GM19468 (cell line): ENCODE results near the gene GYPE.
"Not testable (repeated sequence)": the region's sequence is repeated elsewhere in the genome, so short reads cannot be mapped to it uniquely, and the experiment has no call there.

Experiments
- ATAC-seq: cut with Tn5 transposase; IDR thresholded peaks from one replicate; pipeline ENCODE4 v1.9.1; 2021; ENCODE audit warnings: mild to moderate bottlenecking, moderate library complexity, moderate number of reproducible peaks; ENCODE audit not compliant: unreplicated experiment; ENCODE audit errors: extremely low read depth

The GYPE gene

DNA sequence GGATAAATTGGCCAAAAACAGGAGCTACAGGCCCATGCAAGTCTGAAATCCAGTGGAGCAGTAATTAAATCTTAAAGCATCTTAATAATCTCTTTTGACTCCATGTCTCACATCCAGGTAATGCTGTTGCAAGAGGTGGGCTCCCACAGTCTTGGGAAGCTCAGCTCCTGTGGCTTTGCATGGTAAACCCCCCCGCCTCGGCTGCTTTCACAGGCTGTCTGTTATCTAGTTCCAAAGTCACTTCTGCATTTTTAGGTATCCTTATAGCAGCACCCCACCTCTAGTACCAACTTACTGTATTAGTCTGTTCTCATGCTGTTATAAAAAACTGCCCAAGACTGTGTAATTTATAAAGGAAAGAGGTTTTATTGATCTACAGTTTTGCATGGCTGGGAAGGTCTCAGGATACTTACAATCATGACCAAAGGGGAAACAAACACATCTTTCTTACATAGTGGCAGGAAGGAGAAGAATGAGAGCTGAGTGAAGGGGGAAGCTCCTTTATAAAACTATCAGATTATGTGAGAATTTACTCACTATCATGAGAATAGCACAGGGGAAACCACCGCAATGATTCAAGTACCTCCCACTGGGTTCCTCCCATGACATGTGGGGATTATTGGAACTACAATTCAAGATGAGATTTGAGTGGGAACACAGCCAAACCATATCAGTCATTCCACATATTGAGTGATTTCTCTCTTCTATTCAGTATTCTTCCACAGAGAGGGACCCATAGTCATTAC lies 34.7 kb downstream of the GYPE start:
- ATAC-seq = not testable (repeated sequence)

DNA sequence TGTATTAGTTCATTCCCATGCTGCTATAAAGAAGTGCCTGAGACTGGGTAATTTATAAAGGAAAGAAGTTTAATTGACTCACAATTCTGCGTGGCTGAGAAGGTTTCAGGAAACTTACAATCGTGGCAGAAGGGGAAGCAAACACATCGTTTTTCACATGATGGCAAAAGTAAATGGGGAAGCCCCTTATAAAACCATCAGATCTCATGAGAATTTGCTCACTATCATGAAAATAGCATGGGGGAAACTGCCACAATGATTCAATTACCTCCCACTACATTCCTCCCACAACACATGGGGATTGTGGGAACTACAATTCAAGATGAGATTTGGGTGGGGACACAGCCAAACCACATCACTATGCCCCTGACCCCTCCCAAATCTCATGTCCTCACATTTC lies 35.4 kb downstream of the GYPE start:
- ATAC-seq = not testable (repeated sequence)

DNA sequence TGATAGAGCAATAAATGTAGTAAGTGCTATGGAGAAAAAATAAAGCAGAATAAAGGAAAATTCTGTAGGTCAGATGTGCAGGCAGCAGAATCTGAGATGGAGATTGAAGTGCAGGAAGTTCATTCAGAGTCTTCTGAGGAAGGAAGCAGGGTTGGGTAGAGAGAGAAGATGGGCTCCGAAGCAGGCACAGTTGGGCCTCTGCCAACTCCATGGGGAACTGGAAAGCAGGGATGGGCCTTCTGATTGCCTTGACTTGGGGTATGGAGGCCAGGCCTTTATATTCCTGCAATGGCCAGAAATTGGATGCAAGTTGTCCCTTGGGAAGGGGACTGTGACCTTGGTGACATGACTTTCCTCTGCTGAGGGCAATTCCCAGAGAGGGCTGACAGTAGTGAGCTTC lies 42.6 kb downstream of the GYPE start:
- ATAC-seq = not testable (repeated sequence)

DNA sequence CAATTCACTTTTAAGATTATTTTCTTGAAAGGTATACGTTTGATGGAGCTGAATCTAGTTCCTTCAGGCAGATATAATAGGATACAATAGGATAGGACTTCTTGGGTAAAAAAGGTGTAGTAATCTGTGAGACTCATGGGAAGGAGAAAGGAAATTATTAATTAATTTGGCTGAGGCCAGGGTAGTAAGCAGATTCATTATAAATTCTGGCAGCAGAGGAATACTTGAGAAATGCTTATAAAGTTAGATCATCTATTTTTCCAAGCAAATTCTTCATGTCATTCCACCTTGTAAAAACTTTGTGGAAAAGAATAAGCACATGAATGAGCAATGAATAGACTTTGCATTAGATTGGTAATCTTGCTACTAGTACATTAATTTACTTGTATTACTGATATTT lies 46.9 kb downstream of the GYPE start:
- ATAC-seq = no peak

DNA sequence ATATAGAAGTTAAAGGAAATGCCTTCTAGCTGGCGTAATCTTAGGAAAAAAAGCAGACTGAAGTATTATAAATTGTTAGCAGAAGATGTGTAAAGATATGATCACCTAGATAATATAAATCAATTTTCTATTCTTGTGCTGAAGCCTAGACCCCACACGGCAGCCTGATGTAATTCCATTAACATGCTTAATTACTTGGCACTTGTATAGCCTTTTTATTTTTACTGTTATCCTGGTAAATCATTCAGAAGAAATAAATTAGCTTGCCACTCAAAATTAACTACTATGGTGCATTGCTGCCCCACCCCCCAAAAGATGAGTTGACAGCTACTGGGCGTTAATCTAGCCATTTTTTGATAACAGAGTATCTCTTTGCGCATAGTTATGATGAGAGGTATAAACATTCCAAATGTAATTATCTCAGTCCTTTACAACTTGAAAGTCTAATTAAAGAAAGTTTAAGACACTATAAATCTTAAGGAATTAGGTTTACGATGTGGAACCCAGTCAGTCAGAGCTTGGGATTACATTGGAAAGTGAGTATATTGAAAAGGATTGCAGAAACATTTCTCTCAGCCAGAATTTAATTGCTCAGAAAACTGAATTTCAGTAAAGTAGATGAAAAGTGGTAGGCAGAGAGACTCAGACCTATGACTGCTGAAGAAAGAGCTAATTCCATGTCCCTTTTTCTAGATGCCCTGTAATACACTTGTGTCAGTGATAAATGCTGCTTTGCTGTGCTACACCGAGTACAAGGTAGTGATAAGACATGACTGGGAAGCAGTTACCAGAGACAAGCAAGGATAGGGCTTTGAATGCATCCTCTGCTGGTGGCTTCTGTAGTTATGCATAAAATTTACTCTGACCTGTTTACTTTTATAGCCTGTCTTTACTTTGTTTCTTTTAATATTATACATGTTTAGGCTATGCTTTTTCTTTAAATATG lies 47.7 kb downstream of the GYPE start:
- ATAC-seq = not testable (repeated sequence)

DNA sequence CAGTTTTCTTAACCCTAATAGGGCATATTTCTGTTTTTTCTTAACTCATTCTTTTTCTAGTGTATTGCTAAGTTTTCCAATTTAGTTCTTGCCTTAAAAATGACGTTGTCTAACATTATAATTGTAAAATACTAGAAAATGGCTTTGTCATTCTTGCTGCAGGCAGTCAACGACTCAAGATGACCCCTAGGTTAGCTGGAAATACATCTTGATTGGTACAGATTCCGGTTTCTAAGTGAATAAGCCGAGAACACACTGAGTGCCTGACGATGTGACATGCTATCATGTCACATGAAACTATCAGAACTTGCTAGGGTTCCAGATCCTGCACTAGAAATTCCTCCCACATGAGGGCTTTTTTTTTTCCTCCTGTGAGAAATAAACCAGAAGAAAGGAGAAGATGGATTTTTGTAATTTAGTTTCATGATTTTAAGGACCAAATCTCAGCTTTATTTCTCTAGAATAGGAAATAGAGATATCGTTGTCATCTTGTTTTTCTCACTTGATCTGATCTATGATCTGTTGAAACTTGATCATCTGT lies 49.3 kb downstream of the GYPE start:
- ATAC-seq = not testable (repeated sequence)

DNA sequence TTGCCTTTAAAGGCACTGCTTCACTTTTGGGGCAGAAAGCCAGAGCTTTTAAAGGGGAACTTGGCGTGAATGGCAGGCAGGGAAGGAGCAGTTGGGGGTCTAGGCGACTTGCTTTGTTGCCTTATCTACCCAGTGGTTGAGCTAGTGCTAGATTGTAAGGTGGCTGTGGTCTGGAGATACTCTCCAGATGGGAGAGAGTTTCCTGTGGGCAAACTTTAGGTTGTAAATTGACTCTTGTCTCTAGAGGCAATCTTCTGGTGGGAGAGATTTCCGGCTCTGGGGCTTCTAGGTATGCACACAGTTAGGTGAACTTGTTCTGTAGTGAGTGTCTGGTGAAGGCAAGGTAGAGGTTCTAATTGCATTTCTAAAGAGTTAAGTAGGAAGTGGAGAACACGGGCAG lies 50.7 kb downstream of the GYPE start:
- not testable (repeated sequence) for ATAC-seq

DNA sequence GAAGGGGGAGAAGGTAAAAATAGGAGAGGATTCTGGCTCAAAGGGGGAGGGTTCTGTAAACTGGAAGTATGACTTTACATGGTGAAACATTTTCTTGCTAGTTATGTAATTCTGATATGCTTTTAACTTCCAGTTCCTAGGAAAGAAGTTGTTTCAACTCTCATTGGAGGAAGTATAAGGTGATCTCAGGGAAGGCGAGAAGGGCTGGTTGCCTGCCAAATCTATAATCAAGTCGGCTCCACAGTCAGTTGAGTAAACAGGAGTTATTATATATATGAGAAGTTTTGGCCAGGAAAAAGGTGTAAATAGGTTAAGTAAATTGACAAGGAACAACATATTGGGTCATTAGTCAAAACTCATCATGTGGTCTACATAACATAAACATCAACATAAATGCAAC lies 56.1 kb downstream of the GYPE start:
- ATAC-seq = not testable (repeated sequence)

DNA sequence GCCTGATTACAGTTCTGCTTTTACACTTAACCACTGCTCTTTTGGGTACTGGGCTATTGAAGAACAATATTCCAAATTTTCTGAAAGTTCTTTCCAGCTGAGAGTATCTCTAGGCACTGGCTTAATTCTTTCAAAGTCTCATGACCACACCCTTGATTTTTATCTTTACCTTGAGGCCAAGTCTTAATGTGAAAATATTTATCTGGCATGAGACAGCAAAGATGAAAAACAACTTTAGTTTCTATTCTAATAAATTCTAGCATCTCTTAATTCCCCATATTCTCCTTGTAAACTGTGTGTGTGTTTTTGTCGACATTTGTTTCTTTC lies 61.9 kb downstream of the GYPE start:
- ATAC-seq = not testable (repeated sequence)

DNA sequence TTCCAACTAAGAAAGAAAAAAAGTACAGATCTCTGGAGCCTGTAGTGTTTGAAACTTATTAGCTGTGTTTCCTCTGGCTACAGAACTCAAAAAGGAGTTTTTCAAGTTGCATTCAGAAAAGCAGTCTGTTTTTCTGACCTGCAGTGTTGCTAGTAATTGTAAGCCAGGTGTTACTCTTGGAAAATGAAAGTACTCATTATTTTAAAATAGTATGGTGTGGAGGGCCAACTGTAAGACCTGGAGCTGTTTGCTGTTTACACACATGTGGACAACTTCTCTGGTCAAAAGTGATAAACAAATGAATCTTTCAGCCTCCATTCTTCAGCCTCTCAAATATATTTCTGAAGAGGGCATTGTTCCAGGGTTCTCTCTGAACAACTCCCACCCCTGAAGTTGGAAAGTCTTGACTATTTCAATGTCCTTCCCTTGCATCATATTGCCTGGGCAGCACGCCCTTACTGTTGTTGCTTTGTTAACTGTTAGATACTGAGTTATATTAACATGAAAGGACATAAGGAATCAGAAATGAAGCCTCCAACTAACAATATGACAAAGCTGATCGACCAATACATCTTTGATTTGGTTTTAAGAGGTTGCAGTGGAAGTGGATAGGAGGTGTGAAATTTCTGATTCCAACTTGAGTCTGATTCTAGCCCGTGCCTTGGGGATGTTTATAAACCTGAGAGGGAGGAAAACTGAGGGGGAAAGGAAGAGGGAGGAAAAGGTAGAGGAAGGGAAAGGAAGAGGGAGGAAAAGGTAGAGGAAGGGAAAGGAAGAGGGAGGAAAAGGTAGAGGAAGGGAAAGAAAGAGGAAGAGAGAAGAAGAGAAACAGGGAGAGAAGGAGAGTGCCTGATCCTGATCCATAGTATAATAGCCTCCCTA lies 62.5 kb downstream of the GYPE start:
- ATAC-seq = not testable (repeated sequence)

DNA sequence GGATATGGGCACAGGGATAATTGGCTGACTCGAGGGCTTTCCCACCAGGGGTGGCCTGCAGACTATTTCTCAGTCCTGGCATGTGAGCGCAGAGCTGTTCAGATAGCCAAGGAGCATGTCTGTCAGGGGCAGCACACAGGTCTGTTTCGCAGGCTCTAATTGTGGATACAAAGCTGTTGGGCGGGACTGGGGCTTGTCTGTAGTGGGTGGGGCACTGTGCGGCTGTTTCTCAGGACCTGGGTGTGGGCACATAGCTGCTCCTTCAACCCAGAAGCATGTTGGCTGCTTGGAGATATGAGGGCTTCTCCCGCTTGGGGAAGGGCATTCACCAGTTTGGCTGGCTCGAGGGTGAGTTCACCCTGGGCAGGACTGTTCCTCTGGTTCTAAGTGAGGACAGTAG lies 65.9 kb downstream of the GYPE start:
- not testable (repeated sequence) for ATAC-seq

DNA sequence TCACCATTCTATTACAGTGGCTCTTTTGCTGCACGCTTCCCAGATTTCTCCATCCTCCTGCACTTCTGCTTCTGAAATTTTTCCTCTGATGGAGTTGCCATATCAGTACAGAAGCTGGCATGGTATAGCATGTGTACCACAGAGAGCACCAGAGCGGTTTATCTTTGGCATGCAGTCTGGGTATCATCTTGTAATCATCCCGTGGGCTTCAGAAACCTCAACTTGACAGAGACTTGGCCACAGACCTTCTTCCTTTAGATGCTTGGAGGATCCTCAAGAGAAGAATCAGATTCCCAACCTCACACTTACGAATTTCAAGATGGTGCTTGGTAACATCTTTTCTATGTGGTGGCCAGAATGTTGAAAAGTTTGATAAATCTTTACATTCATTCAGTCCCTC lies 71.2 kb downstream of the GYPE start:
- ATAC-seq = not testable (repeated sequence)

DNA sequence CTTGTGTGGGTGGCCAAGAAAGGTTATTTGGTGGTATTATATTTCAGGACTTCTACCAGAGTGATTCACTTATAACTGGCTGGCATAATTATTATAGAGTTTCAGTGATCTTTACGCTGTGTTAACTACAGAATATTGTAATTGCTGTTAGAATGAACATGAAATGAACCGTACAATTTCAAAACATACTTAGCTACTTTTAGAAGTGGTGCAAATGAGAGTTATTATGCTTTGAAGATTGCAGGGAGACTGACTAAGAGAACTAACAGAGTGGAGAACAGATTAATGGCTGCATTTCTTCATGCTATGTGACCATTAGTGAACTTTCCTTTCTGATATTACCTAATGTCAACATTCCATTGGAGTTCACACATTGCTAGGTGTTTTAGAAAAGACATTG lies 71.7 kb downstream of the GYPE start:
- not testable (repeated sequence) for ATAC-seq

DNA sequence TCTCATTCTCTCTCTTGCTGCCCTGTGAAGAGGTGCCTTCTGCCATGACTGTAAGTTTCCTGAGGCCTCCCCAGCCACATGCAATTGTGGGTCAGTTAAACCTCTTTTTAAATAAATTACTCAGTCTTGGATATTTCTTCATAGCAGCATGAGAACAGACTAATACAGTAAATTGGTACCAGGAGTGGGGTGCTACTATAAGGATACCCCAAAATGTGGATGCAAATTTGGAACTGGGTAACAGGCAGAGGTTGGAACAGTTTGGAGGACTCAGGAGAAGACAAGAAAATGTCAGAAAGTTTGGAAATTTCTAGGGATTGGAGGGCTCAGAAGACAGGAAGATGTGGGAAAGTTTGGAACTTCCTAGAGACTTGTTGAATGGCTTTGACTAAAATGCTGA lies 74.8 kb downstream of the GYPE start:
- ATAC-seq = not testable (repeated sequence)

DNA sequence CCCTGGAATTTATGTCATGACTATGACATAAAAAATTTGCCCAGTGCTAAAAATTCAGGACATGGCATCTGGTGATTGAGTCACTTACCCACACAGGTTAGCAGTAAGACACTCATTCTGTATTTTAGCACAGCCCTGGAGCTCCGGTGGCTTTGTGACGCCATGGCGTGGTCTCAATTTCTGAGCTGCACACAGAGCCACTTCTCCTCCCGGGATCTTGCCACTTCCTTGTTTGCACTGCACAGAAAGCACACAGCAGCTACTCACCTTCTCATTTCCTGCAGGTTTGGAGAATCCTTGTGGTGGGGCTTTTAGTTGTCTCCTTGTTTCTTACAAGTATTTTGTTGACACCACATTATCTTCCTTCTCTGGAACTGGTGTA lies 76.1 kb downstream of the GYPE start:
- not testable (repeated sequence) for ATAC-seq
